MM.1S (cell line): ENCODE data around the gene DCN.

ENCODE experiments used
- DNase-seq: peaks from one replicate; pipeline ENCODE4 v3.0.0-alpha.2; 2015
- H2AFZ ChIP-seq: fragments of 300-600 bp; sonication (generic); 2 replicates; pipeline ENCODE4 v1.6.0; 2016; ENCODE audit warnings: antibody characterized with exemption, low read length
- H3F3A ChIP-seq: fragments of 300-600 bp; sonication (generic); 2 replicates; pipeline ENCODE4 v1.6.1; 2016; ENCODE audit warnings: mild to moderate bottlenecking, antibody characterized with exemption, low read length, moderate library complexity, mixed read lengths; ENCODE audit not compliant: insufficient read depth
- H3K27ac ChIP-seq: fragments of 300-600 bp; sonication (generic); 2 replicates; pipeline ENCODE4 v1.5.1; 2016; ENCODE audit warnings: mild to moderate bottlenecking, low read length
- H3K27me3 ChIP-seq: fragments of 300-600 bp; sonication (generic); replicated peaks from 2 replicates; pipeline ENCODE4 v1.6.0; 2016; ENCODE audit warnings: low read length; ENCODE audit not compliant: insufficient read depth
- H3K36me3 ChIP-seq: fragments of 300-600 bp; sonication (generic); replicated peaks from 2 replicates; pipeline ENCODE4 v1.6.1; 2016; ENCODE audit warnings: mild to moderate bottlenecking, low read length, mixed read lengths; ENCODE audit not compliant: insufficient read depth
- H3K4me1 ChIP-seq: fragments of 300-600 bp; sonication (generic); 2 replicates; pipeline ENCODE4 v1.6.1; 2016; ENCODE audit warnings: low read length, mixed read lengths
- H3K4me2 ChIP-seq: fragments of 300-600 bp; sonication (generic); 2 replicates; pipeline ENCODE4 v1.6.0; 2016; ENCODE audit warnings: low read depth, low read length
- H3K4me3 ChIP-seq: fragments of 300-600 bp; sonication (generic); 2 replicates; pipeline ENCODE4 v1.5.1; 2016; ENCODE audit warnings: low read length, mixed read lengths
- H3K79me2 ChIP-seq: fragments of 300-600 bp; sonication (generic); 2 replicates; pipeline ENCODE4 v1.6.1; 2016; ENCODE audit warnings: mixed run types, low read length, mixed read lengths
- H3K9ac ChIP-seq: fragments of 300-600 bp; sonication (generic); 2 replicates; pipeline ENCODE4 v1.6.1; 2016; ENCODE audit warnings: low read length, mixed read lengths
- H3K9me2 ChIP-seq: fragments of 300-600 bp; sonication (generic); replicated peaks from 2 replicates; pipeline ENCODE4 v1.6.1; 2016; ENCODE audit warnings: mild to moderate bottlenecking, low read length, mixed read lengths; ENCODE audit not compliant: insufficient read depth
- H3K9me3 ChIP-seq: fragments of 300-600 bp; sonication (generic); replicated peaks from 2 replicates; pipeline ENCODE4 v1.6.1; 2016; ENCODE audit warnings: mild to moderate bottlenecking, low read length, mixed read lengths; ENCODE audit not compliant: insufficient read depth
- H4K20me1 ChIP-seq: fragments of 300-600 bp; sonication (generic); 2 replicates; pipeline ENCODE4 v1.6.1; 2016; ENCODE audit warnings: mild to moderate bottlenecking, low read length, moderate library complexity, mixed read lengths; ENCODE audit not compliant: insufficient read depth
- EZH2 ChIP-seq: fragments of 300-600 bp; sonication (generic); optimal IDR thresholded peaks from 2 replicates; pipeline ENCODE3; 2017; ENCODE audit warnings: low read depth, mild to moderate bottlenecking, antibody characterized with exemption, low read length, mixed read lengths
- EZH2phosphoT487 ChIP-seq: fragments of 300-600 bp; sonication (generic); IDR thresholded peaks from 2 replicates; pipeline ENCODE4 v1.6.1; 2018; ENCODE audit warnings: antibody characterized with exemption, low read length
- TF ChIP-seq, protein P1 (sequence below): fragments of 300-600 bp; sonication (generic); IDR thresholded peaks from 2 replicates; pipeline ENCODE4 v1.5.1; 2016; ENCODE audit warnings: antibody characterized with exemption, low read length, mixed read lengths

DCN gene

DNA sequence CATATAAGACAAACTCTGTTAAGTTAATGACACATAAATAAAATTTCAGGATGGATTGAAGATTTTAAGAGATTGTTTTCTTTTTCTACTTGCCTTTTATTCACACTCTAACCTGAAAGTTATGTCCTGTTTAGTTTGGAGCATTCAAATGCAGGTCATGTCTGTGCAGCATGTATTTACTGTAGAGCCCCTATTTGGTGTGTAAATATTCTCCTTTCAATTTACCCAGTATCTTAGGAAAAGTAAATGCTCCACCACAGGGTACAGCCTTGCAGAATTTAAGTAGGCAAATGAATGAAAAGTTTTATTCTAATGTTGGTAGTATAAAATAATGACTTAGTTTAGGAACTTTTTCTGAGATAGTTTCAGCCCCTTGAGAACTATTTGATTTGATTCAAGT, 6.2 kb upstream of the DCN start:
- Histone ChIP-seq H3K36me3 (no peaks in the 10 kb centered on the region), H3K4me1 (no peaks in the 10 kb centered on the region), H3F3A (no peaks in the 10 kb centered on the region), H3K9me3 (no peaks in the 10 kb centered on the region; the same call in 1 of the 2 replicates), H4K20me1 (no peaks in the 10 kb centered on the region), H2AFZ (no peak overlapping the region), H3K4me2 (no peak overlapping the region), H3K27me3 (no peaks in the 10 kb centered on the region), H3K79me2 (no peaks in the 10 kb centered on the region), H3K9me2 (no peaks in the 10 kb centered on the region; the same call in 1 of the 2 replicates), H3K9ac (no peak overlapping the region), H3K27ac (no peak overlapping the region), H3K4me3 (no peak overlapping the region)
- TF ChIP-seq EZH2phosphoT487 (no peak), EZH2 (no peak)
- TF ChIP-seq, protein P1, sequence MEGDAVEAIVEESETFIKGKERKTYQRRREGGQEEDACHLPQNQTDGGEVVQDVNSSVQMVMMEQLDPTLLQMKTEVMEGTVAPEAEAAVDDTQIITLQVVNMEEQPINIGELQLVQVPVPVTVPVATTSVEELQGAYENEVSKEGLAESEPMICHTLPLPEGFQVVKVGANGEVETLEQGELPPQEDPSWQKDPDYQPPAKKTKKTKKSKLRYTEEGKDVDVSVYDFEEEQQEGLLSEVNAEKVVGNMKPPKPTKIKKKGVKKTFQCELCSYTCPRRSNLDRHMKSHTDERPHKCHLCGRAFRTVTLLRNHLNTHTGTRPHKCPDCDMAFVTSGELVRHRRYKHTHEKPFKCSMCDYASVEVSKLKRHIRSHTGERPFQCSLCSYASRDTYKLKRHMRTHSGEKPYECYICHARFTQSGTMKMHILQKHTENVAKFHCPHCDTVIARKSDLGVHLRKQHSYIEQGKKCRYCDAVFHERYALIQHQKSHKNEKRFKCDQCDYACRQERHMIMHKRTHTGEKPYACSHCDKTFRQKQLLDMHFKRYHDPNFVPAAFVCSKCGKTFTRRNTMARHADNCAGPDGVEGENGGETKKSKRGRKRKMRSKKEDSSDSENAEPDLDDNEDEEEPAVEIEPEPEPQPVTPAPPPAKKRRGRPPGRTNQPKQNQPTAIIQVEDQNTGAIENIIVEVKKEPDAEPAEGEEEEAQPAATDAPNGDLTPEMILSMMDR, result no peak
- DNase-seq, result no peak

DNA sequence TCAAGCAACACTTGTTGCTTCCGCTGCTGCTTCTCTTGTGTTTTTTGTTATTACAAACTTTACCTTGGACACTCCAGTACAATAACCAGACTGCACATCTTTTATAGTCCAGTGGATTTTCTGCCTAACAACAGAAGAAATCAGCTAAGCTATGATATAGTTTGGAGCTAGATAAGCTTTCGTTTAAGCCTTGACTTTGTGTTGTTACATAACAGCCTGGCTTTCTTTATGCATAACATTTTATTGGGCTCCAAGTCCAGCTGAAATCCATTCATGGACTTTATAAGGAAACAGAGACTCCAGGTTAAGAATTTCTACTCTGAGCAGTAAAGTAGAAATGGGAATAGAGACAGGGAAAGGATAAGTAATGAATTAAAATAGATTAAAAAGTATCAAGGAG, 3.5 kb upstream of the DCN start:
- no peak overlapping the region for H3K9ac ChIP-seq
- H3K4me1 ChIP-seq, result peaks cover 4% of the 10 kb centered on the region; the same call in 1 of the 2 replicates
- H2AFZ ChIP-seq, result no peak overlapping the region
- H3K27ac ChIP-seq, result no peak overlapping the region
- H3K9me3 ChIP-seq, result no peaks in the 10 kb centered on the region
- DNase-seq, result no peak
- H3K4me2 ChIP-seq, result no peak overlapping the region
- no peak for TF ChIP-seq EZH2
- no peak for TF ChIP-seq EZH2phosphoT487
- TF ChIP-seq, protein P1, result no peak
- no peaks in the 10 kb centered on the region for H3K27me3 ChIP-seq
- H4K20me1 ChIP-seq, result no peaks in the 10 kb centered on the region
- no peaks in the 10 kb centered on the region for H3K79me2 ChIP-seq
- H3K4me3 ChIP-seq, result no peak overlapping the region
- H3F3A ChIP-seq, result no peaks in the 10 kb centered on the region
- no peaks in the 10 kb centered on the region for H3K9me2 ChIP-seq
- H3K36me3 ChIP-seq, result no peaks in the 10 kb centered on the region

DNA sequence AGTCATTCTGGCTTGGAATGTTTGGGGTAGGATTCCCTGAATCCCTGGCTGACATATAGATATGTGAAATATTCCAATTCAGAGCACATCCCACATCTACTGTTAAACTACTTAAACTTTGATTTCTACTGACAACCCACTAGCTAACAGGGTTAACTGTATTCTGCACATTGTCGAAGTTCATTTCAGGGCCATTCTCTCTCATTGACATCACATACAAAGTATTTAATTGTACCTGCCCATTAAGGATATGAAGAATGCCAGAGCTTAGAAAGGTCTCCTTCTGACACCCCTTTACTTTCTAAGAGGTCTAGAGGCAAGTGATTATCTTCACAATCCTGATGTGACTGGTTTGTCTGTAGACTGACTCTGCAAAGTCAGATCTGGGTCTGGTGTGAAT, 2.8 kb upstream of the DCN start:
- TF ChIP-seq, protein P1, result no peak
- TF ChIP-seq EZH2 (no peak), EZH2phosphoT487 (no peak)
- Histone ChIP-seq H3K36me3 (no peaks in the 10 kb centered on the region), H4K20me1 (no peaks in the 10 kb centered on the region), H3K79me2 (no peaks in the 10 kb centered on the region), H3K4me1 (peaks cover 8% of the 10 kb centered on the region; the same call in 1 of the 2 replicates), H3K27ac (no peak overlapping the region), H3K4me2 (no peak overlapping the region), H2AFZ (no peak overlapping the region), H3K9me2 (no peaks in the 10 kb centered on the region), H3F3A (no peaks in the 10 kb centered on the region), H3K4me3 (no peak overlapping the region), H3K27me3 (no peaks in the 10 kb centered on the region), H3K9ac (no peak overlapping the region), H3K9me3 (no peaks in the 10 kb centered on the region)
- no peak for DNase-seq
